HG02870 (cell line): ENCODE measurements around the gene B4GALNT1.

ENCODE experiments used
- ATAC-seq: cut with Tn5 transposase; IDR thresholded peaks from one replicate; pipeline ENCODE4 v1.9.1; 2021; ENCODE audit warnings: mild to moderate bottlenecking, moderate library complexity; ENCODE audit not compliant: unreplicated experiment

The B4GALNT1 gene

DNA sequence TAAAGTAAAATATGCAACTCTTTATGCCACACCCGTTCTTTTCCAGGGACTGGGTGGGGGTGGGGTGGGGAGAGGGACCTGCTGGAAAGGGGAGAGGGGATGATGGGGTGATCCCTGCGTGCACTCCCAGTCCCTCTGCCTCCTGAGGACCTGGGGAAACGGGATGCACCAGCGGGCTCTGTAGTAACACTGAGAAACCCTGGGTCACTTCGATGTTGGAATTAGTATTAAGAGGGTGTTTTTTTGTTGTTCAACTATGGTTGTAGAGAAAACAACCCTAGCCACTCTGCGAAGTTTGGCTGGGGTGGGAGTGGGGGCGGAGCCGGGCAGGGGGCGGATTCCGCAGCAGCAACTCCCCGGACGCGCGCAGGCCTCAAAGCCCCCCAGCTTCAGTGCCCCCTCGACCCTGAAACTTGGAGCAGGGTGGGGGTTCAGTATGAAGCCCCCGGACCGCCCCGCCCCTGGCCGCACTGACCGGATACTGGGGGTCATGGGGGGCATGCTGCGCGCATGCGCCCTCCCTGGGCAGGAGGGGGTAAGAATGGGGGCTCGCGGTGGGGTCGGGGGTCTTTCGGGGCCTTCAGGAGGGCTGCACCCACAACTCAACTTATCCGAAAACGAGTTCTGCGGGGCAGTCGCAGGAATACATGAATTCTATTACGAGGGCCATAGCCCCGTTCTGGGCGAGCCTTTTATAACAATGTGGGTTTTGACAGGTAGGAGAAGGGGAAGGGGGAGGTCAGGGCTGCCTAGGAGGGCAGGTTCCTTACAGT lies 23.0 kb downstream of the B4GALNT1 start:
- ATAC-seq, result no peak

DNA sequence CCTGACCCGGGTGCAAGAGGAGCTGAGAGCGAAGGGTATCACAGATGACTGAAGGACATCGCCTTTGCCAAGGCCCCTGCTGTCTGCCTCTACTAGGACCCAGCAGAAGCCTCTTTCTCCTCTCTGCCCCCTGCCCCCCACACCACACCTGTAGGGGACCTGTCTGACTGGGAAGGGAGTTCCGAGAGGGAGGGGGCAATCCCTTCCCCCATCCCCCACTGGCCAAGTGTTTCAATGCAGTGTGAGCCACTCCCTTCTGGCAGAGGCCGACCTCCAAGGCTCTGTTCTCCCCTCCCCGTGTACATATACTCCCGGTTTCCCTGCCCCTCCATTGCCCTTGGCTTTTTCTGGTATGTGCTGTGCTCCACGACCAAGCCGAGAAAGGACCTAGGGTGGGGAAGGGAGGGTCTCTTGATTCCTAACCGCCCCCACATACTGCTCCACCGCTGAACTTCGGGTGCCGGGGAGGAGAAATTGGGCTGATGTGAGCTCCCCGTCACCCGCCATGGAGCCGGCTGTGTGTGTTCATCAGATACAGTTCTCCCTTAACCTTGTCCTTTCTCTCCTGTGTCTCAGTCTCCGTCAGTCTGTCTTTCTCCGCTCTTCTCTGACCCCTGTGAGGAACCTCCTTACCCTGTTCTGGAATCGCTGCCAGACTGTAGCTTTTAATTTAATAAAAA lies 23.8 kb downstream of the B4GALNT1 start:
- no peak for ATAC-seq

DNA sequence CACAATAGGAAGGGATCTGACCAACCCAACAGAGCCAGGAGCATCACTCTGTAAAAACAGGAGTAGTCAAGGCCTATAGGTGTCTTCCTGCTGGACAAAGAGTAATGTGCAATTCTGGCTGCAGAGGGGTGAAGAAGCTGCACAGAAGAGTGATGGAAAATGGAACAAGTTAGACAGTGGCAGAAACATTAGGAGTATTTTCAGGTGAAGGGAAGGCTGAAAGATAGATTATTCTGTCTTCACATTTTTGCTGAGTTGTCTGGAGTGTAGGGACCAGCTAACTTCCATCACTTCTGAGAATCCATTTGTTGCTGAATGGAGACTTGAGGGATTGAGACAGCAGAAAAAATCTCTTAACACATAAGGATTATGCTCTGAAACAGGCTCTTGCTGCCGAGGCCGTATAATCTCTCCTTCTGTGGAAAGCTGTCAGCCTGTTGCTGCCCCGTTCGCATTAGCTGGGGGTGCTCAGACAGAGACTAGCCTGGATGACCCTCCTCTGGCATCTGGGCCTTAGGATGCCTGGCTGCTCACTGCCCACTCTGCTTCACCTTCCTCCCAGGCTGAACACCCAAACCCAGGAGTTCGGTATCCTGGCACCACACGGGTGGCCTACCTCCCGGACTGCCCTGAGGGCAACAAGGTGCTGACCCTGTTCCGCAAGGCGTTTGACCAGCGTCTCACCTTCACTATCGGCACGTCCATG lies 24.9 kb downstream of the B4GALNT1 start:
- no peak for ATAC-seq

DNA sequence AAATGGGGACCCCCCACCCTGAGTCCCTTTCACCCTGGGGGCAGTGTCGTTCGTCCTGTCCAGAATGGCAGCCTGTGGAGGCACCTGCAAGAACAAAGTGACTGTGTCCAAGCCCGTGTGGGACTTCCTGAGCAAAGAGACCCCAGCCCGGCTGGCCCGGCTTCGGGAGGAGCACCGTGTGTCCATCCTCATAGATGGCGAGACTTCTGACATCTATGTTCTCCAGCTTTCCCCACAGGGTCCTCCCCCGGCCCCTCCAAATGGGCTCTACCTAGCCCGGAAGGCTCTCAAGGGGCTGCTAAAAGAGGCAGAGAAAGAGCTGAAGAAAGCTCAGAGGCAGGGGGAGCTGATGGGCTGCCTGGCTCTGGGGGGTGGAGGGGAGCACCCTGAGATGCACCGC lies 26.2 kb downstream of the B4GALNT1 start:
- no peak for ATAC-seq

DNA sequence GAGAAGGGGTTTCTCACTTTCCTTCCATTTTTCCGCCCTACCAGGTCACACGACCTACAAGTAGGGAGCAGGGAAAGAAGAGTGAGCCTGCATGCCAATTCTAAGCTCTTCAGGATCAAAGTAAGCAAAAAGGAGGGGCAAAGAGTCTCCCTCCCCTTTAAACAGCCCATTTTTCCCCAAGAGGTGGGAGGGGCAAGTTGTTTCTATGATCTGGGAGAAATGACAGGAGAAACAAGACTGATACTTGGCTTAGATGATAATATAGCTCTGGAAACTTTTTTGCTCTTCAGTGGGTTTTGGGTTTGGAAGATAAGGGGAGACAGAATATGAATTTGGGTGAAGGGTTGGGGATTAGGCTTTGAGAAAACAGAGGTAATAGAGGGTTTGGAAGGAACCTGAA lies 26.6 kb downstream of the B4GALNT1 start:
- ATAC-seq, result no peak

DNA sequence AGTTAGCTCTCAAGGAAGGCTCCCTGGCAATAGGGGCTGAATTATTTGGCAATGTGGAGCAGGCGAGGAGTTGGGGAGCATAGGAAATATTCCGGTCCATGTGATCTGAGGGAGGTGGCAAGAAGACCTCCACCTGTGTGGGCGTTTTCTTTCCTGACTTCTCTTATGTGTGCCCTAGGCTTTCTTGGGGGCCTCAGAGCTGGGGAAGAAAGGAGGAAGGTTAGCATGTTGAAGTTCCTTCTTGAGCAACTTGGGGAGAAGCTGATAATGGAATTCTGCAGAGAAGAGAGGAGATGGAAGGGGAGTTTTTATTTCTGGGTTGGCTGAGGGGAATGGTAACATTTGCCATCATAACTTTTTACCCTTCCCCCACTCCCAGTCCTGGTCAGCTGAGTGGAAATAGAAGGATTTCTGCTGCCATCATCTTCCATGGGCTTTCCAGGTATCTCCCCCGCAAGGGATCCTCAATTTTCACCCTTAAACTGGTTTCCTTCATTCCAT lies 27.1 kb downstream of the B4GALNT1 start:
- no peak for ATAC-seq

DNA sequence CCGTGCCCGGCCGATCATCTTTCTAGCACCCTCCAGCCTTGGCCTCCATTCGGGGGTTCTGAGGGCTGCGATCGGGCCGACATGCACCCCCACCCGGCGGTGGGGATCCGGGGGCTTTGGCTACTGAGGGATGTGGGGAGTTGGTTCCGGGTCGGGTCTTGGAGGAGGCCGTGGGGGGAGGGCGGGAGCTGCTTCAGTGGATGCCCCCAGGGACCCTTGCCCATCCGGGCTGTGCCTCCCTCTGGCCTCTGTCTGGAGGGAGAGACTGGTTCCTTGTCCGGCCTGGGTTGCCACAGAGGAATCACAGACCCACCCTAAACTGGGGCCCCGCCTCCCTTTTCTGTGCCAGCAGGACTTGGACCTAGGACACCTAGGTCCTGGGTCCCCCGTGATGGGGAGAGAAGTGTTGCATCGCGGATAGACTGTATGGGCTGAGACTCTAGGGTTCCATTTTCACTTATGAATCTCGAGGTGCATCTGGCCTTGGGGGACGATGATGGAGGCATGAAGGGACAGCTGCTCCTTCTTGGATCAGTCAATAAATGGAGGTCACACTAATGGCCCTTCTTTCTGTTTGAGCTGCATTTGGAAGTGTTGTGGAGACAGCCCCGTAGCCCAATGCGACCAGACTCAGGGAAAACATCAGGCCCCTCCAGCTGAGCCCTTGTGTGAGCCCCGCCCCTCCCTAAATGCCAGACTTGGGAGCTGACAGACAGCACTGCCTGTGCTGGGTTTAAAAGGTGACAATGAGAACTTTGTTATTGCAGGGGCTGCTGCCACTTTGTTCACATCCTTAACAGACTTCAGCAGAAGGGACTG lies 27.8 kb downstream of the B4GALNT1 start:
- ATAC-seq, result peak; percentile 22

DNA sequence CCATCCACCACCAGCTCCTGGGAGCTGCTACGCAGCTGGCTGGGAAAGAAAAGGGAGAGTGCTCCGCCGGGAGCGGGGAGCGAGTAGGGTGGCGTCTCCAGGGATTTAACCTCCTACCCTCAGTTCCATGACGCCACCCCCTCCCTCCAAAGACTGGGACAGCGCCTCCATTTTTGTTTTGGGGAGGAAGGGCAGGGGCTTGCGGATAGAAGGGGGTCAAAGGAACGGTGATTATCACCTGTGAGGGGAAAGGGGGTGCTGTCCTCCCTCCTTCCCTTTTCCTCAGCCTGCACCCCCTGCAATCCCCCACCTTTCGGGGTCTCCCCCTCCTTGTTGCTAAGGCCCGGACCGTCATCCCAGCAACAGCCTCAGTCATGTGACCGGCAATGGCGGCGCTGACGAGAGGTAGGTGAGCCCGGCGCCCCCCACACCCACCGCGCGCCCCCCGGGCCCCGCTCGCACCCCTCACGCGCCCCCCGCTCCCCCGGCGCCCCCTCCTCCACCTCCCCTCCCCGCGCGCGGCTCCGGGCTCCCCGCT lies 28.5 kb downstream of the B4GALNT1 start, which contains the start of gene DTX3:
TSS of gene DTX3 (plus strand) at position 371 of the 538 bp plus-strand sequence. CDS start 1,694 bp downstream, outside the sequence.
- ATAC-seq, result peak; percentile 52

DNA sequence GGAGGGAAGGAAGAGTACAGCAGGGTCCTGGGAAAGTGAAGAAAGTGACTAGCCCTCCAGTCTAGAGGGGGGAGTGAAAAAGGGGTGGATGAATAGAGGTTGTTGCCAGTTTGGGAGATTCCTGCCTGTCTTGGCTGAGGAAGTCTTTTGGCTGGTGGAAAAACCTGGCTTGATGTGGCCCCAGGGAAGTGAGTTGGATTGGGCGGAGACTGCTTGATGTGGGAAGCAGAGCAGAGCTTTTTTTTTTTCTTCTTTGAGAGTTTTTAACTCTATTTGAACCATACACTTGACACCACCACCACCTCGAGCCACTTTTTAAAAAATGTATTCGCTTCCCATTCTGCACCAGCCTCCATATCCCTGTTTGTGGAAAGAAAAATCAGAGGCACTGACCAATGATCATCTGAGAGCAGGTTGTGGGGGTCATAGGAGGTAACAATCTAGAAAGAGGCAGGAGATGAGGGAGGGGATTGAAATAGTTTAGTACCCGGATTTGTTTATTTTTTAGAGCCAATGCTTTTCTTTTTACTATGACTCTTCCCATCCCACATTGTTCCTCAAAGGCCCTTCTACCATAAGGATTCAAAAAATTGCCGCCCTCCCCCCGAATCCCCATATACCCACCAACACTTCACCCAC lies 29.1 kb downstream of the B4GALNT1 start:
- ATAC-seq, result no peak

DNA sequence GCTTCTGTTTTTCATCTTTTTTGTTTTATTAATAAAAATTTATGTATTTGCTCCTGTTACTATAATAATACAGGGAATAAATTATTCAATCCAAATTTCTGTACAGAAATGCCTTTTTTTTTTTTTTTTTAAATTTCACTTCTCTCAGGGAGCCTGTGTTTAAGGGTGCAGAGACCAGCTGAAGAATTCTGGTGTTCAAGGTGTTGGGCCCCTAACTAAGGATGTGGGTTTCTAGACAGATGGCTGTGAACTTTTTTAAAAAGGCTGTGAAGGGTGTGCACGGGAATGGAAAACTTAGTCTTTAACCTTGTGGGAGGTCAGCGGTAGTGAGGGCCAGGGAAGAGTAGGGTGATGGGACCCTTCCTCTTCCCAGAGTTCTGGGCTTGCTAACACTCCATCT lies 29.7 kb downstream of the B4GALNT1 start:
- ATAC-seq, result no peak

DNA sequence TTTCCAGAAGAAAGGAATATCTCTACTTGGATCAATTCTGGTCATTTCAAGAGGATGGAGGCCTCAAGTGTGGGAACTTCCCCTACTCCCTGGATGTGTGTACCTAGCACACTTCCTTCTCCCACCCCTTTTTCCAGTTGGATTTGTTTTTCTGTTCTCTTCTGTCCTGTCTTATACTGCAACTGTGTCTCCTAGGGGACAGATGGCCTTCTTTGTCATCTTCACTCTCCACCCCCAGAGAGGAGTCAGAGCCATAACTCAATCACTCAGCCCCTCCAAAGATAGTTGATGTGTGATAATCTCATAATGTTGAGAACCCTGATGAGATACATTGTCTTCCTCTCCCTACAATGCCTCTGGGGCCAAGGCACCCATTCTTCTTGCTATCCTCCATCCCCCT lies 30.5 kb downstream of the B4GALNT1 start:
- ATAC-seq, result no peak

DNA sequence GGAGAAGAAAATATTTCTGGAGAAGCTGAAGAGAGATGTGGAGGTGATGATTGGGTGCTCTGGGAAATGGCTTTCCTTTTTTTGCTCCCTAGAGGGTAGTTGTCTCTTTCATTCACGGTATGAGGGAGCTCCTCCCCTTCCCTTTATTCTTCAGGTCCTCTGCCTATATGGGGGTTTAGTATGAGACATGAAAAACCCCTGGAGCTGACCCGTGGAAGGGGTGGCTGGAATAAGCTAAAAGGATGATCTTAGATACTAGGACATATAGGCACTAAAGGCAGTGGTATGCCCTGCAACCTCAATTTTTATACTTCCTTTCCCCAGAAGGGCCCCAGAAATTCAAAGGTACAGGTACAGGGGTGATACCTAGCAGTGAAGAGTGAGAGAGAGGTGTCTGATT lies 32.6 kb downstream of the B4GALNT1 start:
- no peak for ATAC-seq

DNA sequence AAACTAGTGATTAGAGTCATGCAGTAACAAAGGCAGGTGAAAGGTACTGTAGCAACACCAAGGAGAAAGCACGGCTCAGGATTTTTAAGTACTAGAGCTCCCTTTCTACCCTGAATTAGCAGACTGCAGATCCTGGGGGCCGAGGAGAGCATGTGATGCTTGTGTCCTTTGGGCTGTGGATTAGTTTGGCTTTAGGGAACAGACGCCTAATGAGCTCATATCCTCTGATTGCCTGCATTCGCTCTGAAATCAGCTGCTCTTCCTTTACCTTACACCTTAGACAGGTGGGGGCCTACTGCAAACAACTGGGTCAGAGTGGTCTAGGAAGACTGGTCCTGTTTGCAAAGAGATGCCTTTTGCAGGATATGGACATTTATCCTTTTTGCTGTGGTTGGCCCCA lies 39.8 kb downstream of the B4GALNT1 start:
- no peak for ATAC-seq

DNA sequence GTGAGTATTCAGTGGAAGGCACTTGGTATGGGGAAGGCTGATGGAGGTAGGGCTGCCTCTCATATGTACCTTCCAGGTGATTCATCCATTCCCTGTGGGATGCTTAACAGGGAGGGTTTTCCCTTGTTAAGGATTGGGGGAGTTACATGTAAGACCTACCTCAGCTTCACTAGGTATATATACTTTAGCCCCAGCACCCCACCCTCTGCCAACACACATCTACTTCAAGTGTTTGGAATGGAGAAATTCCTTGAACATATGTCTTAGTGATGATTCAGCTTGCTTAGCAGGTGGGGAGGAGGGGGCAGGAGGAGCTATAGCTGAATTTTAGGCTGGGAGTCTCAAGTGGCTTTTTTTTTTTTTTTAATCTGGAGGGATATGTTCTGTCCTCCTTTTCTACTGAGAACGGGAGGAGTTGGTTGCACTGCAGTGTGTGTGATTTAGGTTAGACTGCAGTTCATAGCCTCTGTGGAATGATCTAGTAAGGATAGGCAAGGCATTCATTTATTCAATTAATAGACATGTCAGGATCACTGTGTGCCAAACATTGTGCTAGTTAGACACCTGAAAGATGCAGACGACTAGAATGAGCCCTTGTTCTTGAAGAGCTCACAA lies 40.3 kb downstream of the B4GALNT1 start:
- no peak for ATAC-seq

DNA sequence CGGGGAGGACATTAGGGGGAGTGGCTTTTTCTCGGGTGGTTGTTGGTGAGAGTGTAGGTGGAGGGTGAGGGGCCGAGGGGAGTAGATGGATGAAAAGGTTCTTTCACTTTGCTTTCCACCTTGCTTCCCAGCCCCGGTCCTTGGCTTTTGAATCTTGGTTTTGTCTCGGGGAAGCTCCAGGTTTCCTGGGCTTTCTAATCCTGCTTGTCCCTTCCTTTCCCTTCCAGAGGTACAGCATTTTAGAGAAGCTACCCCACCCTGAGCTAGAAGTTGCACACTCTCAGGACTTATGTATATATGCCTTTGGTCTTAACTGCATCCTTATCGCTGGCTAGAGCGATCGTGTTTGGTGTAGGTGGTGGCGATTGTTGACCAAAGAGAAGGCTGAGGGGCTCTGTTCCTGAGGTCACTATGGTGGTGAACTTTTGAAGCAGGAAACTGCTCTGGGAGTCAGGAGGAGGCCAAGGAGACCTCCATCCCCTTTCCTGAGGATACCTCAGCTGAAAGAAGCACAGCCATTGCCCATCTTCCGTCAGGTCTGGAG lies 41.1 kb downstream of the B4GALNT1 start:
- no peak for ATAC-seq

DNA sequence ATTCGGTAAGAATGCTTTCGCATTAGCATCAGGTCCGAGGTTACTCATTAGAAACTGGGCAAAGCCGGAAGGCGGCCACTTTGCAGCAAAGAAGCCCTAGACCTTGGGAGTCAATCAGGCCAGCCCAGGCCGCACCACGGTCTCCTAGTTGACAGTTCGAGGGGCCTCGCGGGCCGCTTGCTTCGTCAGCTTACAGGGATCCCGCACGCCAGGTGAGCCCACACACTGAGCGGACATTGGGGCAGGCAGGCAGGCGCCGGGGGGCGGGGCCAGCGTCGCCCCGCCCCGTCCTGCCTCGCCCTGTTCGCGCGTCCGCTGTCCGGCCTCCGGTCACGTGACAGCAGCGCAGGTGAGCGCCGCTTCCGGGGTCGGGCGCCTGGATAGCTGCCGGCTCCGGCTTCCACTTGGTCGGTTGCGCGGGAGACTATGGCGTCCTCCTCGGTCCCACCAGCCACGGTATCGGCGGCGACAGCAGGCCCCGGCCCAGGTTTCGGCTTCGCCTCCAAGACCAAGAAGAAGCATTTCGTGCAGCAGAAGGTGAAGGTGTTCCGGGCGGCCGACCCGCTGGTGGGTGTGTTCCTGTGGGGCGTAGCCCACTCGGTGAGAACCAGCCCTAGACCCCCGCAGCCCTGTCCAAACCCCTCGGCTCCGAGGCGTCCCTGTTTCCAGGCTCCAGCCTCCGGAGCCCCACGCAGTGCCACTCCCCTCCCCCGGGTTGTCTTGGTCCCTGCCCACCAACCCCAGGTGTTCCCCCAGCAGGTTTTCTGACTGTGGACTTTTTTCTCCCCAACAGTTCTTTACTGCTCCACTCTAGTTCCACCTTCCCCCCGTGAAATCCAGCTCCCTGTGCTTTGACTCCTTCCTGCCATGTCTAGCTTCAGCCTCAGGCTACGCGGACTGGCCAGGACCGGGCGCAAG lies 41.9 kb downstream of the B4GALNT1 start, which contains the start of gene PIP4K2C:
TSS of gene PIP4K2C (plus strand) at position 329 of the 918 bp plus-strand sequence. CDS start at position 427, 98 bp downstream.
- peak; percentile 84 for ATAC-seq

DNA sequence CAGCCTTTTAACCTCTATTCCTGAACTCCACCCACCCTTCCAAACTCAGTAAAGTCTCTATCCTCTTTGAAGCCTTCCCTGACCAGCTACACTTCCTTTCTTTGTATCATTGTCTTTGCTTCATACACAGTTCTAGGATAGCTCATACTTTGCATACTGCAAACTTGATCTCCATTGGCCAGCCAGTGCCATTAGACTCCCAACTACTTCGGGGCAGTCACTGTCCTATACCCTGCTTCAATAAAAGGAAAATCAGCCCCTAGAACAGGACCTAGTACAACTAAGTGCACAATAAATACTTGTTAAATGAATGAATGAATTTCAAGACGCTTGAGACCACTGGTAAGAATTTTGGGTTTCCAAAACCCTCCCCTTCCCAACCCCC lies 42.5 kb downstream of the B4GALNT1 start:
- no peak for ATAC-seq
